GM12878 (cell line): ENCODE data around the gene MR1. TPM values are rescaled to one million over a fixed set of nuclear protein-coding genes. Genes with fewer than 3 reads are reported as not detected.

Experiments used
- CREB1 ChIP-seq: IDR thresholded peaks from 2 replicates; pipeline ENCODE4 v1.6.1; 2012; ENCODE audit warnings: low read depth, mild to moderate bottlenecking, inconsistent platforms
- EP300 ChIP-seq, 2 experiments: fragments of 150-350 bp in 1 of 2; IDR thresholded peaks; 2 replicates each; pipeline ENCODE4 v1.6.1; 2011 to 2012; ENCODE audit warnings: low read depth in 2 of 2, low read length in 2 of 2, borderline replicate concordance in 1 of 2, improper control_type of control experiment in 1 of 2, inconsistent platforms in 1 of 2; ENCODE audit not compliant: control insufficient read depth in 1 of 2
- KAT2A ChIP-seq: conservative IDR thresholded peaks from 2 replicates; pipeline ENCODE4 v1.6.1; 2011; ENCODE audit warnings: low read depth, low read length; ENCODE audit not compliant: control insufficient read depth
- MTA3 ChIP-seq: IDR thresholded peaks from 2 replicates; pipeline ENCODE4 v1.6.1; 2012; ENCODE audit warnings: low read length, inconsistent platforms, borderline replicate concordance
- NR2F1 ChIP-seq: fragments of 450-650 bp; conservative IDR thresholded peaks from 2 replicates; pipeline ENCODE4 v1.6.1; 2017; ENCODE audit warnings: mild to moderate bottlenecking
- PAX8 ChIP-seq: fragments of 450-650 bp; IDR thresholded peaks from 2 replicates; pipeline ENCODE4 v1.6.1; 2017; ENCODE audit warnings: mild to moderate bottlenecking, moderate library complexity
- STAT3 ChIP-seq: IDR thresholded peaks from 2 replicates; pipeline ENCODE4 v1.6.1; 2011; ENCODE audit warnings: low read depth, low read length, improper control_type of control experiment
- TAF1 ChIP-seq: IDR thresholded peaks from 2 replicates; pipeline ENCODE4 v1.6.1; 2011; ENCODE audit warnings: mild to moderate bottlenecking, low read depth, low read length, borderline replicate concordance
- YY1 ChIP-seq: IDR thresholded peaks from 2 replicates; pipeline ENCODE4 v1.6.1; 2011; ENCODE audit warnings: low read depth, mild to moderate bottlenecking, low read length
- polyA plus RNA-seq, 11 experiments: library from polyadenylated mRNA; depleted of rRNA in 4 of 11; unstranded in 6 of 11; stranded (reverse) in 5 of 11; fragments of >200 nt; fragmentation: Nextera tagmentation in 4 of 11; fragmentation: Illumina TruSeq in 1 of 11; extraction: Ambion mirVana in 4 of 11; extraction: Trizol in 1 of 11; gene quantifications; 1 replicate in 1 of 11; 2 replicates in 10 of 11; pipeline versions ENCODE4 v1.2.1 to v1.2.3, GENCODE V29; 2011 to 2016; ENCODE audit warnings: inconsistent platforms in 2 of 11, missing spikeins in 2 of 11, low read depth in 1 of 11
- total RNA-seq, 4 experiments: library from RNA; depleted of rRNA in 3 of 4; stranded (reverse); fragments of >200 nt in 3 of 4; fragmentation: Illumina TruSeq in 1 of 4; extraction: Trizol in 1 of 4; gene quantifications; 2 replicates each; pipeline versions ENCODE4 v1.2.1 to v1.2.3, GENCODE V29; 2013 to 2021
- TF ChIP-seq, protein P1 (sequence below): fragments of 450-650 bp; IDR thresholded peaks from 2 replicates; pipeline ENCODE4 v1.6.1; 2016; ENCODE audit warnings: mild to moderate bottlenecking, moderate library complexity, borderline replicate concordance
- TF ChIP-seq, protein P2 (sequence below): fragments of 450-650 bp; formaldehyde crosslinking; IDR thresholded peaks from 2 replicates; pipeline ENCODE4 v1.4.0; 2020; ENCODE audit warnings: mild to moderate bottlenecking, moderate library complexity
- TF ChIP-seq, protein P3 (sequence below): IDR thresholded peaks from 2 replicates; pipeline ENCODE4 v1.6.1; 2012; ENCODE audit warnings: mild to moderate bottlenecking, low read depth, low read length
- TF ChIP-seq, protein P4 (sequence below), 3 experiments: IDR thresholded peaks in 2 of 3; conservative IDR thresholded peaks in 1 of 3; 2 replicates each; pipeline ENCODE4 v1.5.1; 2011; ENCODE audit warnings: low read depth in 3 of 3, low read length in 3 of 3, mild to moderate bottlenecking in 3 of 3, control low read depth in 2 of 3, moderate library complexity in 2 of 3, inconsistent platforms in 1 of 3, mixed read lengths in 1 of 3; ENCODE audit not compliant: control insufficient read depth in 2 of 3, insufficient read depth in 1 of 3; ENCODE audit errors: extremely low read depth in 1 of 3

MR1 gene
- total and polyA plus RNA-seq, 10 of the 15 experiments (the other 5 are each of a cell fraction or from before 2014, with no cell fraction given), result 24.7 to 65.9 (median 30.9) TPM

DNA sequence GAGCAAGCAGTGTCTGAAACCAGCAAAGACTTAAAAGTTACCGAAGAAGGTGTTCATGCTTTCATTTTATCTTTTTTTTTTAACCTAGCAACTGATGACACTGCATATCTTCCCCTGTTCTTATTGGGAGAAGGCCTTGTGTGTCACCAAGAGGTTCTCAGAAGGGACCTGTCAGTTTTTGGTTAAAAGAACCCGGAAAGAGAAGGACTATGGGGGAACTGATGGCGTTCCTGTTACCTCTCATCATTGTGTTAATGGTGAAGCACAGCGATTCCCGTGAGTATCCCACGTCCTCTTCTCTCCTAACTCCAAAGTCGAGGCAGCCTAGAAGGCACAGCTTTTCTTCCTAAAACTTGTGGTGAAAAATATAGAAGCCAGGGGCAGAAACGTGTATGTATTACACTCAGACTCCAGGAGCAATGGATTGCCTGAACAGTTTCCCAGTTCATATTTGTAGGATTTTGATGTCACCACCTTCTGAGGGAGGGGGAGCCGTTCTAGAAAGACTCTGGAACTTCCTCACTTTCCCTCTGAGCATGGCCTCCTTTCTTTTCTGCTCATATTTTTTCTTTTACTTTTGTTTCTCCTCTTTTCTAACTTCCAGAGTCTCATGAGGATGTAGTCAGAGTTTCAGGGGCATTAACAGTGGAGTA lies at the start of gene MR1 (continued):
- TF ChIP-seq, protein P1, sequence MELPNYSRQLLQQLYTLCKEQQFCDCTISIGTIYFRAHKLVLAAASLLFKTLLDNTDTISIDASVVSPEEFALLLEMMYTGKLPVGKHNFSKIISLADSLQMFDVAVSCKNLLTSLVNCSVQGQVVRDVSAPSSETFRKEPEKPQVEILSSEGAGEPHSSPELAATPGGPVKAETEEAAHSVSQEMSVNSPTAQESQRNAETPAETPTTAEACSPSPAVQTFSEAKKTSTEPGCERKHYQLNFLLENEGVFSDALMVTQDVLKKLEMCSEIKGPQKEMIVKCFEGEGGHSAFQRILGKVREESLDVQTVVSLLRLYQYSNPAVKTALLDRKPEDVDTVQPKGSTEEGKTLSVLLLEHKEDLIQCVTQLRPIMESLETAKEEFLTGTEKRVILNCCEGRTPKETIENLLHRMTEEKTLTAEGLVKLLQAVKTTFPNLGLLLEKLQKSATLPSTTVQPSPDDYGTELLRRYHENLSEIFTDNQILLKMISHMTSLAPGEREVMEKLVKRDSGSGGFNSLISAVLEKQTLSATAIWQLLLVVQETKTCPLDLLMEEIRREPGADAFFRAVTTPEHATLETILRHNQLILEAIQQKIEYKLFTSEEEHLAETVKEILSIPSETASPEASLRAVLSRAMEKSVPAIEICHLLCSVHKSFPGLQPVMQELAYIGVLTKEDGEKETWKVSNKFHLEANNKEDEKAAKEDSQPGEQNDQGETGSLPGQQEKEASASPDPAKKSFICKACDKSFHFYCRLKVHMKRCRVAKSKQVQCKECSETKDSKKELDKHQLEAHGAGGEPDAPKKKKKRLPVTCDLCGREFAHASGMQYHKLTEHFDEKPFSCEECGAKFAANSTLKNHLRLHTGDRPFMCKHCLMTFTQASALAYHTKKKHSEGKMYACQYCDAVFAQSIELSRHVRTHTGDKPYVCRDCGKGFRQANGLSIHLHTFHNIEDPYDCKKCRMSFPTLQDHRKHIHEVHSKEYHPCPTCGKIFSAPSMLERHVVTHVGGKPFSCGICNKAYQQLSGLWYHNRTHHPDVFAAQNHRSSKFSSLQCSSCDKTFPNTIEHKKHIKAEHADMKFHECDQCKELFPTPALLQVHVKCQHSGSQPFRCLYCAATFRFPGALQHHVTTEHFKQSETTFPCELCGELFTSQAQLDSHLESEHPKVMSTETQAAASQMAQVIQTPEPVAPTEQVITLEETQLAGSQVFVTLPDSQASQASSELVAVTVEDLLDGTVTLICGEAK, result no peak
- TF ChIP-seq MTA3, result no peak
- TF ChIP-seq CREB1, result peak; percentile 96
- TF ChIP-seq PAX8, result no peak; the same call in 1 of the 2 replicates
- no peak for TF ChIP-seq EP300 (IDR thresholded peaks at IDR 0.05; ENCODE audit: borderline replicate concordance in 1 of 2, control insufficient read depth in 1 of 2, low read depth in 2 of 2, low read length in 2 of 2)
- TF ChIP-seq, protein P2, sequence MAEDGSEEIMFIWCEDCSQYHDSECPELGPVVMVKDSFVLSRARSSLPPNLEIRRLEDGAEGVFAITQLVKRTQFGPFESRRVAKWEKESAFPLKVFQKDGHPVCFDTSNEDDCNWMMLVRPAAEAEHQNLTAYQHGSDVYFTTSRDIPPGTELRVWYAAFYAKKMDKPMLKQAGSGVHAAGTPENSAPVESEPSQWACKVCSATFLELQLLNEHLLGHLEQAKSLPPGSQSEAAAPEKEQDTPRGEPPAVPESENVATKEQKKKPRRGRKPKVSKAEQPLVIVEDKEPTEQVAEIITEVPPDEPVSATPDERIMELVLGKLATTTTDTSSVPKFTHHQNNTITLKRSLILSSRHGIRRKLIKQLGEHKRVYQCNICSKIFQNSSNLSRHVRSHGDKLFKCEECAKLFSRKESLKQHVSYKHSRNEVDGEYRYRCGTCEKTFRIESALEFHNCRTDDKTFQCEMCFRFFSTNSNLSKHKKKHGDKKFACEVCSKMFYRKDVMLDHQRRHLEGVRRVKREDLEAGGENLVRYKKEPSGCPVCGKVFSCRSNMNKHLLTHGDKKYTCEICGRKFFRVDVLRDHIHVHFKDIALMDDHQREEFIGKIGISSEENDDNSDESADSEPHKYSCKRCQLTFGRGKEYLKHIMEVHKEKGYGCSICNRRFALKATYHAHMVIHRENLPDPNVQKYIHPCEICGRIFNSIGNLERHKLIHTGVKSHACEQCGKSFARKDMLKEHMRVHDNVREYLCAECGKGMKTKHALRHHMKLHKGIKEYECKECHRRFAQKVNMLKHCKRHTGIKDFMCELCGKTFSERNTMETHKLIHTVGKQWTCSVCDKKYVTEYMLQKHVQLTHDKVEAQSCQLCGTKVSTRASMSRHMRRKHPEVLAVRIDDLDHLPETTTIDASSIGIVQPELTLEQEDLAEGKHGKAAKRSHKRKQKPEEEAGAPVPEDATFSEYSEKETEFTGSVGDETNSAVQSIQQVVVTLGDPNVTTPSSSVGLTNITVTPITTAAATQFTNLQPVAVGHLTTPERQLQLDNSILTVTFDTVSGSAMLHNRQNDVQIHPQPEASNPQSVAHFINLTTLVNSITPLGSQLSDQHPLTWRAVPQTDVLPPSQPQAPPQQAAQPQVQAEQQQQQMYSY (CRISPR knock-in tag), result no peak
- TF ChIP-seq, protein P3, sequence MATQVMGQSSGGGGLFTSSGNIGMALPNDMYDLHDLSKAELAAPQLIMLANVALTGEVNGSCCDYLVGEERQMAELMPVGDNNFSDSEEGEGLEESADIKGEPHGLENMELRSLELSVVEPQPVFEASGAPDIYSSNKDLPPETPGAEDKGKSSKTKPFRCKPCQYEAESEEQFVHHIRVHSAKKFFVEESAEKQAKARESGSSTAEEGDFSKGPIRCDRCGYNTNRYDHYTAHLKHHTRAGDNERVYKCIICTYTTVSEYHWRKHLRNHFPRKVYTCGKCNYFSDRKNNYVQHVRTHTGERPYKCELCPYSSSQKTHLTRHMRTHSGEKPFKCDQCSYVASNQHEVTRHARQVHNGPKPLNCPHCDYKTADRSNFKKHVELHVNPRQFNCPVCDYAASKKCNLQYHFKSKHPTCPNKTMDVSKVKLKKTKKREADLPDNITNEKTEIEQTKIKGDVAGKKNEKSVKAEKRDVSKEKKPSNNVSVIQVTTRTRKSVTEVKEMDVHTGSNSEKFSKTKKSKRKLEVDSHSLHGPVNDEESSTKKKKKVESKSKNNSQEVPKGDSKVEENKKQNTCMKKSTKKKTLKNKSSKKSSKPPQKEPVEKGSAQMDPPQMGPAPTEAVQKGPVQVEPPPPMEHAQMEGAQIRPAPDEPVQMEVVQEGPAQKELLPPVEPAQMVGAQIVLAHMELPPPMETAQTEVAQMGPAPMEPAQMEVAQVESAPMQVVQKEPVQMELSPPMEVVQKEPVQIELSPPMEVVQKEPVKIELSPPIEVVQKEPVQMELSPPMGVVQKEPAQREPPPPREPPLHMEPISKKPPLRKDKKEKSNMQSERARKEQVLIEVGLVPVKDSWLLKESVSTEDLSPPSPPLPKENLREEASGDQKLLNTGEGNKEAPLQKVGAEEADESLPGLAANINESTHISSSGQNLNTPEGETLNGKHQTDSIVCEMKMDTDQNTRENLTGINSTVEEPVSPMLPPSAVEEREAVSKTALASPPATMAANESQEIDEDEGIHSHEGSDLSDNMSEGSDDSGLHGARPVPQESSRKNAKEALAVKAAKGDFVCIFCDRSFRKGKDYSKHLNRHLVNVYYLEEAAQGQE, result no peak
- no peak for TF ChIP-seq NR2F1
- peak; percentile 76; the same call in 1 of the 2 replicates for TF ChIP-seq YY1
- peak; percentile 38; the same call in 1 of the 2 replicates for TF ChIP-seq TAF1
- TF ChIP-seq KAT2A, result no peak
- 0 out of 2 replicates have a peak, but pooled peaks have one; percentile 49 for TF ChIP-seq STAT3
- TF ChIP-seq, protein P4, sequence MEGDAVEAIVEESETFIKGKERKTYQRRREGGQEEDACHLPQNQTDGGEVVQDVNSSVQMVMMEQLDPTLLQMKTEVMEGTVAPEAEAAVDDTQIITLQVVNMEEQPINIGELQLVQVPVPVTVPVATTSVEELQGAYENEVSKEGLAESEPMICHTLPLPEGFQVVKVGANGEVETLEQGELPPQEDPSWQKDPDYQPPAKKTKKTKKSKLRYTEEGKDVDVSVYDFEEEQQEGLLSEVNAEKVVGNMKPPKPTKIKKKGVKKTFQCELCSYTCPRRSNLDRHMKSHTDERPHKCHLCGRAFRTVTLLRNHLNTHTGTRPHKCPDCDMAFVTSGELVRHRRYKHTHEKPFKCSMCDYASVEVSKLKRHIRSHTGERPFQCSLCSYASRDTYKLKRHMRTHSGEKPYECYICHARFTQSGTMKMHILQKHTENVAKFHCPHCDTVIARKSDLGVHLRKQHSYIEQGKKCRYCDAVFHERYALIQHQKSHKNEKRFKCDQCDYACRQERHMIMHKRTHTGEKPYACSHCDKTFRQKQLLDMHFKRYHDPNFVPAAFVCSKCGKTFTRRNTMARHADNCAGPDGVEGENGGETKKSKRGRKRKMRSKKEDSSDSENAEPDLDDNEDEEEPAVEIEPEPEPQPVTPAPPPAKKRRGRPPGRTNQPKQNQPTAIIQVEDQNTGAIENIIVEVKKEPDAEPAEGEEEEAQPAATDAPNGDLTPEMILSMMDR (IDR thresholded peaks at IDR 0.05 in 2 of 3, conservative IDR thresholded peaks at IDR 0.05 in 1 of 3; ENCODE audit: control insufficient read depth in 2 of 3, extremely low read depth in 1 of 3, insufficient read depth in 1 of 3, low read depth in 3 of 3, low read length in 3 of 3), result no peak
